NCI-H460 (cell line): Measurements from ENCODE around the gene CABP1. TPM values are rescaled to one million over a fixed set of nuclear protein-coding genes. Genes with fewer than 3 reads are reported as not detected.

Experiments used
- total RNA-seq: library from RNA; depleted of rRNA; stranded (reverse); fragments of >200 nt; shearing (Covaris generic); gene quantifications from 2 replicates; pipeline ENCODE4 v1.2.3, GENCODE V29; 2014; rRNA removed

Gene CABP1
- total RNA-seq, 1 experiment from 2014 or later = not detected

Other genes with a start within 250 kb of the CABP1 start
- gene COX6A1, start 202.5 kb upstream of the CABP1 start, total RNA-seq = 847 and 1,113 TPM in 2 replicates
- gene TRIAP1, start 194.2 kb upstream of the CABP1 start, total RNA-seq = 88.1 and 91.3 TPM in 2 replicates
- gene GATC, start 194.2 kb upstream of the CABP1 start, total RNA-seq = 32.8 and 35.6 TPM in 2 replicates
- gene SRSF9, start 170.9 kb upstream of the CABP1 start, total RNA-seq = 126 and 146 TPM in 2 replicates
- 205 and 250 TPM in 2 replicates for gene DYNLL1, start 144.5 kb upstream of the CABP1 start, total RNA-seq
- 47.5 and 55.1 TPM in 2 replicates for gene COQ5, start 111.5 kb upstream of the CABP1 start, total RNA-seq
- gene RNF10, start 106.3 kb upstream of the CABP1 start, total RNA-seq = 90.8 and 94.5 TPM in 2 replicates
- 42.5 and 45.6 TPM in 2 replicates for gene POP5, start 59.2 kb upstream of the CABP1 start, total RNA-seq
- 76.6 and 77.4 TPM in 2 replicates for gene MLEC, start 46.5 kb downstream of the CABP1 start, total RNA-seq
- 17.9 and 18.0 TPM in 2 replicates for gene UNC119B, start 69.8 kb downstream of the CABP1 start, total RNA-seq
- 12.8 and 13.6 TPM in 2 replicates for gene ACADS, start 85.2 kb downstream of the CABP1 start, total RNA-seq